HFFc6 (cell line): ENCODE measurements around the gene AP1S3. TPM values are rescaled to one million over a fixed set of nuclear protein-coding genes. Genes with fewer than 3 reads are reported as not detected.
"Not testable (repeated sequence)": the region's sequence is repeated elsewhere in the genome, so short reads cannot be mapped to it uniquely, and the experiment has no call there.

Source experiments
- DNase-seq: peaks from one replicate; pipeline ENCODE4 v3.0.0-alpha.2; 2018
- H3K27ac Mint-ChIP-seq: 2 replicates; pipeline ENCODE4 v1.8.0; 2020; ENCODE audit warnings: mild to moderate bottlenecking, mixed read lengths
- H3K27me3 Mint-ChIP-seq: 2 replicates; pipeline ENCODE4 v1.8.0; 2021; ENCODE audit warnings: mild to moderate bottlenecking, moderate library complexity, mixed read lengths; ENCODE audit not compliant: insufficient read depth
- H3K36me3 Mint-ChIP-seq: 2 replicates; pipeline ENCODE4 v1.8.0; 2021; ENCODE audit warnings: low read depth, mixed read lengths
- H3K4me1 Mint-ChIP-seq: 2 replicates; pipeline ENCODE4 v1.8.0; 2020; ENCODE audit warnings: low read depth, mixed read lengths
- H3K4me3 Mint-ChIP-seq: 2 replicates; pipeline ENCODE4 v1.8.0; 2020; ENCODE audit warnings: mild to moderate bottlenecking, moderate library complexity, mixed read lengths
- H3K9me3 Mint-ChIP-seq: 2 replicates; pipeline ENCODE4 v1.8.0; 2020; ENCODE audit warnings: mild to moderate bottlenecking, mixed read lengths
- total RNA-seq, 6 experiments: library from RNA; stranded (reverse); fragmentation: NEBNext Ultra II Directional; extraction: Animal tissue kit (Norgen Biotek cat#: 25700); gene quantifications; 2 replicates in 1 of 6; 3 replicates in 5 of 6; pipeline ENCODE4 v1.2.3, GENCODE V29; 2021
- TF ChIP-seq, protein P1 (sequence below): fragments of 200-600 bp; sonication (generic); IDR thresholded peaks from 2 replicates; pipeline ENCODE4 v1.5.0; 2021; ENCODE audit warnings: antibody characterized with exemption, mild to moderate bottlenecking

Gene AP1S3
- total RNA-seq, 6 experiments from 2014 or later = 7.4 to 12.7 (median 9.9) TPM

DNA sequence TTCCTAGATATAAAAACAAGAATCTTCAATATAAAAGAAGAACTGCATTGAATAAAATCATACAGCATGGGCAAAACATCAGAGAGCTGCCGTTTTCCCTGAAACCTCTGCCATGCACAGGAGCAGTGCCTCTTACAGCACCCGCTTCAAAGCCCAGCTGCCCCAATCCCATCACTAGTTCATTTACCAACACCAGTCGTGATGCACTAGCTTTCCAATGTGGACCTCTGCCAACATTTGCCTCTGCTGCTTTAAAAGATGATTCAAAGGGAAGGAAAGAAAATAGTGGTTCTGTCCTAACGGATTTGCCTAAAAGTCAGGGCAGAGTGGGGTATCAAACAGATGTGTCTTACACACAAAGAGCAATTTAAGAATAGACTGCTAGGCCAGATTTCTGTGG, 43.4 kb upstream of the AP1S3 start:
- H3K4me1 Mint-ChIP-seq = peaks cover 19% of the 10 kb centered on the region
- H3K27me3 Mint-ChIP-seq = peaks cover 4% of the 10 kb centered on the region
- no peak overlapping the region for H3K27ac Mint-ChIP-seq
- DNase-seq = no peak
- H3K4me3 Mint-ChIP-seq = no peak overlapping the region
- TF ChIP-seq, protein P1, sequence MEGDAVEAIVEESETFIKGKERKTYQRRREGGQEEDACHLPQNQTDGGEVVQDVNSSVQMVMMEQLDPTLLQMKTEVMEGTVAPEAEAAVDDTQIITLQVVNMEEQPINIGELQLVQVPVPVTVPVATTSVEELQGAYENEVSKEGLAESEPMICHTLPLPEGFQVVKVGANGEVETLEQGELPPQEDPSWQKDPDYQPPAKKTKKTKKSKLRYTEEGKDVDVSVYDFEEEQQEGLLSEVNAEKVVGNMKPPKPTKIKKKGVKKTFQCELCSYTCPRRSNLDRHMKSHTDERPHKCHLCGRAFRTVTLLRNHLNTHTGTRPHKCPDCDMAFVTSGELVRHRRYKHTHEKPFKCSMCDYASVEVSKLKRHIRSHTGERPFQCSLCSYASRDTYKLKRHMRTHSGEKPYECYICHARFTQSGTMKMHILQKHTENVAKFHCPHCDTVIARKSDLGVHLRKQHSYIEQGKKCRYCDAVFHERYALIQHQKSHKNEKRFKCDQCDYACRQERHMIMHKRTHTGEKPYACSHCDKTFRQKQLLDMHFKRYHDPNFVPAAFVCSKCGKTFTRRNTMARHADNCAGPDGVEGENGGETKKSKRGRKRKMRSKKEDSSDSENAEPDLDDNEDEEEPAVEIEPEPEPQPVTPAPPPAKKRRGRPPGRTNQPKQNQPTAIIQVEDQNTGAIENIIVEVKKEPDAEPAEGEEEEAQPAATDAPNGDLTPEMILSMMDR = no peak
- H3K9me3 Mint-ChIP-seq = no peaks in the 10 kb centered on the region
- peaks cover 37% of the 10 kb centered on the region for H3K36me3 Mint-ChIP-seq

DNA sequence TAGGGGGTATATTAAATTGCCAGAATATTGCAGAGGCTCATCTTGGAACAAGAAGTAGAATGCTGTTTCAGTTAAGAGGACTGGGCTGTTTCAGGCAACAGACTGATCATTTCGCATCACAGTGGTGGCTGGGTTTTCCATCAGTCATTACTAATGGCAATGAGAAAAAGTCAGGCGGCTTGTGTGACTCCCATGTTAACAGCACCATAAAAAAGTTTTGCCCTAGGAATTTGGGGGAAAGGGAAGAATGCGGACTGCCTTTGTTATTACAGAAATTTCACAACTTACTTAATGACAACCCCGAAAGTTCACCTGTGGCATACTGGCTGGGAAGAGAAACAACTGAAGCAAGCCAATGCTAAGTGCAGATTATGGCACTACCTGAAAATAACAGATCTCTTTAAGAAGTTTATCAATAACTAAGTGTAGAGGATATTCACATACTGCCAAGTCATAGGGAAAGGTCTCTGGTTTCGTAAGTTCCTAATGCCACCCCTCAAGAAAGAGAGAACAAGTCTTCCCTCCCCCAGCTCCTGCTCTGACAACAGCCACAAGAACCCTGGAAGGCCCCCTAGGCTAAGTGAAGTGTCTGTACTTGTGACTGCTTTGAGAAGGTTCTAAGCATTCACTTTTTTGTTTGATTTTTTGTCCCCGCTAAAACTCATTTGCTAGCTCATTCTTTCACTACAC, 40.5 kb upstream of the AP1S3 start:
- DNase-seq = no peak
- peaks cover 4% of the 10 kb centered on the region; the same call in 1 of the 2 replicates for H3K27me3 Mint-ChIP-seq
- no peak overlapping the region for H3K27ac Mint-ChIP-seq
- no peaks in the 10 kb centered on the region for H3K4me1 Mint-ChIP-seq
- peaks cover 41% of the 10 kb centered on the region for H3K36me3 Mint-ChIP-seq
- no peak overlapping the region for H3K4me3 Mint-ChIP-seq
- TF ChIP-seq, protein P1 = no peak
- no peaks in the 10 kb centered on the region for H3K9me3 Mint-ChIP-seq

DNA sequence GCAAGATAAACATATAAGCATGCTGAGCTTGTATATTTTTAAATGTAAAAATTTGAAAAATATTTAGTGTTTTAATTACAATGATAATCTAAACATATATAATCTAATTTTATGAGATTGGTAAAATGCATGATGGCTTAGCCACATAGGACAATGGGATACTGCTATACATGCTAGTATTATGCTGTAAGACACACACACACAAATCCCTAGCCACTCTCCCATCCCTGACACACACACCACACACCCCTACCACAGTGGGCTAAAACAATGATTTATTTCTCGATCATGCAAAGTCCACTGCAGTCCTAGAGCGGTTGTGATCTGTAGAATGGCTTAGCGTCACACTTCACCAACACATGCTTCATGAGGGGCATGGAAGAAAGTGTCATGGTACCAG, 36.3 kb upstream of the AP1S3 start:
- Mint-ChIP-seq H3K27ac (no peak overlapping the region), H3K4me3 (no peak overlapping the region), H3K36me3 (peaks cover 41% of the 10 kb centered on the region), H3K4me1 (peaks cover 7% of the 10 kb centered on the region), H3K27me3 (peaks cover 4% of the 10 kb centered on the region), H3K9me3 (no peaks in the 10 kb centered on the region)
- TF ChIP-seq, protein P1 = no peak
- no peak for DNase-seq

DNA sequence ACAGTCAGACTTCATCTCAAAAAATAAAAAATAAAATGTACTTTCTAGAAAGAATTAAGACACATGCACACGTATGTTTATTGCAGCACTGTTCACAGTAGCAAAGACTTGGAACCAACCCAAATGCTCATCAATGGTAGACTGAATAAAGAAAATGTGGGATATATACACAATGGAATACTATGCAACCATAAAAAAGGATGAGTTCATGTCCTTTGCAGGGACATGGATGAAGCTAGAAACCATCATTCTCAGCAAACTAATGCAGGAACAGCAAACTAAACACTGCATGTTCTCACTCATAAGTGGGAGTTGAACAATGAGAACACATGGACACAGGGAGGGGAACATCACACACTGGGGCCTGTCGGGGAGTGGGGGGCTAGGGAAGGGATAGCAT, 35.4 kb upstream of the AP1S3 start:
- not testable (repeated sequence) for DNase-seq, H3K9me3 Mint-ChIP-seq, H3K27ac Mint-ChIP-seq, H3K4me3 Mint-ChIP-seq, H3K27me3 Mint-ChIP-seq, H3K4me1 Mint-ChIP-seq
- H3K36me3 Mint-ChIP-seq = peaks cover 33% of the 10 kb centered on the region

DNA sequence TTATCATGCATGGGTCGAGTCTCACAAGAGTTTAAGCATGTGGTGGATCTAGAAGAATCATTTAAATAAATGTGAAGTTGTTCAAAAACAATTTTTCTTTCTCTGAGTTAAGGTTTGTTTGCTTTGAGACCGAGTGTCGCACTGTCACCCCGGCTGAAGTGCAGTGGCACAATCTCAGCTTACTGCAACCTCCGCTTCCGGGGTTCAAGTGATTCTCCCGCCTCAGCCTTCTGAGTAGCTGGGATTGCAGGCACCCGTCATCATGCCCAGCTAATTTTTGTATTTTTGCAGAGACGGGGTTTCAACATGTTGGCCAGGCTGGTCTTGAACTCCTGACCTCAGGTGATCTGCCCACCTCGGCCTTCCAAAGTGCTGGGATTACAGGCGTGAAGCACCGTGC, 34.3 kb upstream of the AP1S3 start:
- peaks cover 22% of the 10 kb centered on the region for H3K36me3 Mint-ChIP-seq
- not testable (repeated sequence) for H3K4me1 Mint-ChIP-seq, H3K9me3 Mint-ChIP-seq, H3K27ac Mint-ChIP-seq, H3K4me3 Mint-ChIP-seq, H3K27me3 Mint-ChIP-seq, DNase-seq

DNA sequence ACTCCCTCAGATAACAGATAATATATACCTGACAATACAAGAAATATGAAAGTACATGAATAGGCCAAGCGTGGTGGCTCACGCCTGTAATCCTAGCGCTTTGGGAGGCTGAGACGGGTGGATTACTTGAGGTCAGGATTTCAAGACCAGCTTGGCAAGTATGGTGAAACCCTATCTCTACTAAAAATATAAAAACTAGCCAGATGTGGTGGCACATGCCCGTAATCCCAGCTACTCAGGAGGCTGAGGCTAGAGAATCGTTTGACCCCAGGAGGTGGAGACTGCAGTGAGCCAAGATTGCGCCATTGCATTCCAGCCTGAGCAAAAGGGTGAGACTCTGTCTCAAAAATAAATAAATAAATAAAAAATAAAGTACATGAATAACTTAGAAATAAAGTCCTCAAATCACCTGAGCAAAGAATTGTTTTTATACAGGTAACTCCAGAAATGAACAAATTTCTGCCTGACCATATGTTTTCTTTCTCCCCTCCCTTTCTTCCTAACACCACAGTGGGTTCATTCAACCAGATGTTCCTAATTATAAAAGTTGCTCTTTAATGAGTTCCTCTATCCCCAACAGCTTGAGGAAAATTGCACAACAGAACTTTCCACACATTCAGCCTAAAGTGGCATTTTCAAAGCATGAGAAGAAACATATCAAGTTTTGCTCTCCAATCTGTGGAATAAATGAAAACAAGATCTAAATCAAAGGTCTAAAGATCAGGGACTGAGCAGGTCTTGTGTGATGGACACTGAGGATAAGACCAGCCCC, 33.6 kb upstream of the AP1S3 start:
- no peak overlapping the region for H3K27ac Mint-ChIP-seq

More for the DNA sequence above, 33.6 kb upstream of the AP1S3 start:
- no peaks in the 10 kb centered on the region for H3K9me3 Mint-ChIP-seq
- peaks cover 22% of the 10 kb centered on the region for H3K36me3 Mint-ChIP-seq
- TF ChIP-seq, protein P1 = no peak
- peaks cover 13% of the 10 kb centered on the region for H3K4me1 Mint-ChIP-seq
- H3K4me3 Mint-ChIP-seq = no peak overlapping the region
- DNase-seq = no peak
- peaks cover 2% of the 10 kb centered on the region for H3K27me3 Mint-ChIP-seq
